HCT116 (cell line): ENCODE data around the gene C15orf61.

Experiments used
- CTCF ChIP-seq, 3 experiments: fragments of 200-600 bp in 1 of 3; sonication (generic) in 1 of 3; IDR thresholded peaks in 2 of 3; conservative IDR thresholded peaks in 1 of 3; 2 replicates each; pipeline ENCODE4 v1.5.1; 2012 to 2017; ENCODE audit warnings: low read depth in 2 of 3, low read length in 2 of 3, antibody characterized with exemption in 1 of 3, borderline replicate concordance in 1 of 3, control low read depth in 1 of 3, mild to moderate bottlenecking in 1 of 3, mixed read lengths in 1 of 3, mixed run types in 1 of 3, moderate library complexity in 1 of 3; ENCODE audit not compliant: insufficient read depth in 1 of 3
- EZH2phosphoT487 ChIP-seq: fragments of 200-600 bp; IDR thresholded peaks from 2 replicates; pipeline ENCODE4 v1.6.1; 2018; ENCODE audit warnings: antibody characterized with exemption, borderline replicate concordance

- no peak for TF ChIP-seq EZH2phosphoT487
- no peak for TF ChIP-seq CTCF (IDR thresholded peaks at IDR 0.05 in 2 of 3, conservative IDR thresholded peaks at IDR 0.05 in 1 of 3; ENCODE audit: borderline replicate concordance in 1 of 3, insufficient read depth in 1 of 3, low read depth in 2 of 3, low read length in 2 of 3)
Observed at GRCh38 chr15:67504796-67505195, 16.1 kb upstream of the C15orf61 start.
